GM19397 (cell line): ENCODE data around the gene PPARG.
"Not testable (repeated sequence)": the region's sequence is repeated elsewhere in the genome, so short reads cannot be mapped to it uniquely, and the experiment has no call there.

Experiments
- ATAC-seq: cut with Tn5 transposase; IDR thresholded peaks from one replicate; pipeline ENCODE4 v1.9.1; 2021; ENCODE audit warnings: mild to moderate bottlenecking, moderate library complexity; ENCODE audit not compliant: unreplicated experiment

PPARG gene

DNA sequence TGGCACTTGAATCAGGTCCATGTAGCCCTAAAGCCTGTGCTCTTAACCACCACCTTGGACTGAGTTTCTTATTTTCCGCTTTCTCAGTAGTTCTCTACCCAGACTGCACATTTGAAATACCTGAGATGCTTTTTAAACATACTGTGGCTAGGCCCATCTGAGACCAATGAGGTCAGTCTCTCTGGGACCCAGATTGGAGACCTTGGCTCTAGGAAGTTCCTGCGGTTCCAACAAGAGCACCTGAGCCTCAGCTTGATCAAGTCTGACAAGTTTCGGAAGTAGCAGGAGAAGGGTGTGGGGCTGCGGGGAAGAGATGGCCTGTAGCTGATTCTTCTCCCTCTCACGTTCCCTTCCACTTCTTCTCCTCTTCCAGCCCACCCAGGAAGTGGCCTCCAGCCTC, 183.9 kb downstream of the PPARG start:
- ATAC-seq, result no peak

DNA sequence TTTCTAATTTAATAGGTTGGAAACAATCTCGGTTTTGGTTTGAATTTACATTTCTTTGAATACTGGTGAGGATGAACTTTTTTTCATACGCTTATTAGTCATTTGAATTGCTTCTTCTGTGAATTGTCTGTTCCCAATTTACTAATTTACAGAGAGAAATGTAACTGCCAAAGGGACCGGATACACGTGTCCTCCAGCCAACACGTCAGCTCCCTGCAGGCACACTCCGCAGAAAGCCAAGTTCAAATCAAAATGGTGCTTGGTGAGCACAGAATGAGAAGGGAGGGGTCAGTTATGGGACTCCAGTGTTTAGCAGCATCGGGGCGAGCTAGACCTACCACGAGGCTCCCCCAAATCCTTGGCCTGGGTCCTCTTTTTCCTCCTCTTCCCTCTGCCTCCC, 184.6 kb downstream of the PPARG start:
- ATAC-seq, result no peak

DNA sequence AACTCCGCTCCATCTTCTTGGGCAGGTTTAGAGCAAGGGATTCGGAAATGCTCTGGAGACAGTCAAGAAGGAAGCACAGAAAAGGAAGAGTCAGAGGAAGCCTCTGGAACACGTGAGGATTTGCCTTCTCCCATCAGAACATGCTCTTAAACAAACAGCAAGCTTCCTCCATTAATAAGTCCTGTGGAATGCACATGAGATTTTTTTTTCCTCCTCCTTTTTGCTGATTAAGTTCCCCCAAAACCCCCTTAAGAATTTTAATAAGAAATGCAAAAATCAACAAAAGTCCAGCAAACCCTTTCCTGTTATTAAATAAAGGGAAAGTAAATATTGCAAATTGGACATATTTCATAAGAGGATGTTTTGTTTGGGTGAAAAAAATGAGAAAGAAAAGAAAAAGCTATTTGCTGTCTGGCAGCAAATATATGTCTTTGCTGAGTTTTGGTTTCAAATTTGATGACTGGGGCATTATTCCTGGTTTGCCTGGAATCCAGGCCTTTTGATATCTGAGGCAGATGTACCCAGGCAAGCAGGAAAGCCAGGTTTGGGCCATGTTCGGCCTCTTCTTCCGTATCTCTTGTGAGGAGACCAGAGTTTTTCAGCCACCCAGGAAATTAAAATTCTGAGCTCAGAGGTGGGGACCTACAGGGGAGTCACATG, 187.5 kb downstream of the PPARG start:
- ATAC-seq, result no peak

DNA sequence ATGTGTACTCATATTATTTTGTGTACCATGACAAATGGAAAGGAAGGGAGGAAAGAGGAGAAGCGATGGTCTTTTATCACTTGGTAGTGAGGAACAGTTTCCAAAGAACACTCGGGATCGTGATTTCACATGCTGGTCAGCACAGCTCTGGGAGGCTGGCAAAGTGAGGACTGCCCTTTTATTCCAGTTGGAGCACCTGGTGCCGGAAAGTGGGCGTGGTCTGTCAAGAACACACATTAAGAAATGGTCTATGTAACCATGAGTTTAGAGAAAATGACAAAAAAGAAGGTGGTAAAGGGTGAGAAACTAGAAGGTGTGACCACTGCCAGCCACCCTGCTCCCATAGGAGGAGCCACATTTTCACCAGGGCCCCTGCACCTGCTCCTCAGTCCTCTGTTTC, 188.4 kb downstream of the PPARG start:
- ATAC-seq, result no peak

DNA sequence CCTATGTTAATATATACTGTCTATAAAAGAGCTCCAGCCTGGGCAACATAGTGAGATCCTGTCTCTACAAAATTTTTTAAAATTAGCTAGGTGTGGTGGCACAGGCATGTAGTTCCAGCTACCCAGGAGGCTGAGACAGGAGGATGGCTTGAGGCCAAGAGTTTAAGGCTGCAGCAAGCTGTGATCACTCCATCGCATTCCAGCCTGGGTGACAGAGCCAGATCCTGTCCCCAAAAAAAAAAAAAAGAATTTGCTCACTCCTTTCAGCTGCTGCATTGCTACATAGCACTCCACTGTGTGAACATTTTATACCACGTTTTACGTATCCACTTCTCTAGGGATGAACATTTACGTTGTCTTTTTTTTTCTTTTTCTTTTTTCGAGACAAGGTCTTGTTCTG, 189.5 kb downstream of the PPARG start:
- no peak for ATAC-seq

DNA sequence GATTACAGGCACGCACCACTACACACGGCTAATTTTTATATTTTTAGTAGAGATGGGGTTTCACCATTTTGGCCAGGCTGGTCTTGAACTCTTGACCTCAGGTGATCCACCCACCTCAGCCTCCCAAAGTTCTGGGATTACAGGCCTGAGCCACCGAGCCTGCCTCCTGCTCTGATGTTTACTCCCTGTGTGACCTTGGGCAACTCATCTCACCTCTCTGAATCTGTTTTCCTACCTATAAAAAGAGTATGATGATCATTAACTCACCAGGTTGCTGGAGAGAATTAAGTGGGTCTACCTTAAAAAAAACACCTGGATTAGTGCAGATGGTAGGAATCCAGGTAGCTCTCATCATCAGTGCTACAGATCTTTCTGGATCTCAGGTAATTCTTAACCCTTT, 190.3 kb downstream of the PPARG start:
- not testable (repeated sequence) for ATAC-seq

DNA sequence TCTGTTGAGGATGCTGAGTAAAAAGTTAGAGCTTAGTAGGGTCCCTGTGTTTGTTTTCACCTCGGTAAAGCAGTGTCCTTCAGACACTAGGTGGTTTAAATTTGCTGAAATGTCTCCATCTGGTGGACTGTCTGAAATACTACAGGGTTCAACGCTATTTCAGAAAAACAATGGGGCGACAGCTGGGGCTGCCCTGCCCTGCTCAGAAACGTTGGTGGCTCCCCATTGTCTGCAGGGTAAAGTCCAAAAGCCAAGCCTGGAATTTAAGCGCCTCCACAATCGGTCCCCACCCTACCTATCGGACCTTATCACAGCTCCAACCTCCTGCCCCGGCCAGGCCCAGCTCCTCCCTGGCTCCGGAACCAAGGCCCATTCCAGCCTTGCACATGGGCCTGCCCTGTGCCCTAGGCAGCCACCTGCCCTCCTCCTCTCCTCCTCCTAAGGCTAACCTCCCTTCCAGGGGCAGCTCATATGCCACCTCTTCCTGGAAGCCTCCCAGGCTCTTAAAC, 191.1 kb downstream of the PPARG start:
- ATAC-seq, result no peak

DNA sequence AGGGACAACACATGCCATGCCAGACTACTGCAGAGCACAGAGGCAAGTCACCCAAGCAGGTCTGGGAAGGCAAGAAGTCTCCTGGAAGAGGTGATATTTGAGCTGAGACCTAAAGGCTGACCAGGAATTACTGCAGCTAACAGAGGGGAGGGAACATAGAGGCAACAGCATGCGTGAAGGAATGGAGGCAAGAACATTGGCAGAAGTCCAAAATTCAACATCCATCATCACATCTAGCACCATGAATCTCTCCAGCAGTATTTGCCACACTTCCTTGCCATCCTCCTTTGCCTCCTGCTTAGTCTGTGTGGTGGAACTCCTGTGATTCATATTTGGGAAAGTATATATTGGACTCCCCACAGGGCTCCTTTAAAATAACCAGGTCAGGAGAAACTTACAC, 194.5 kb downstream of the PPARG start:
- ATAC-seq, result no peak

DNA sequence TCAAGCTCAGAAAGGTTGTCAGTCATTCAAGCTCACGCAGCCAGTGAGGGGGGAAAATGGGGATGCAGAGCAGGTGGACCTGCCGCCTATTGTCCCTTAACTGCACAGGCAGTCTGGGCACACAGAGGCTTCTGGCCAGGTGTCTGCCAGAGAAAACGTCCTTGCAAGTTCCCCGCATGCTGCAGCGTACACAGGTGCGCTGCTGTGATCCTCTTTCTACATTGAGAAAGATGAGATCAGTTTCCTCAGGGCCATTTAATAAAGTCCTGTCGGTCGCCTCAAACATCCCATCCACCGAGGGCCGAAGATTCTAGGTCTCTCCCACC, 195.0 kb downstream of the PPARG start:
- ATAC-seq, result no peak
